C4-2B (cell line): ENCODE results near the gene C6orf89.

Experiments used
- CTCF ChIP-seq: fragments of 450-650 bp; conservative IDR thresholded peaks from 2 replicates; pipeline ENCODE4 v1.5.1; 2017; ENCODE audit warnings: mild to moderate bottlenecking
- ZFX ChIP-seq: fragments of 450-650 bp; IDR thresholded peaks from 2 replicates; pipeline ENCODE4 v1.6.1; 2017

GRCh38 chr6:36853325-36853724 is 32.4 kb upstream of the C6orf89 start:
- TF ChIP-seq CTCF = no peak
- no peak for TF ChIP-seq ZFX
